ENCODE results near the gene ATXN10. TPM values are rescaled to one million over a fixed set of nuclear protein-coding genes. Genes with fewer than 3 reads are reported as not detected.

The ATXN10 gene
- total RNA-seq, 4 donors from 2014 or later, result 35.5 to 83.3 (median 51.1) TPM

DNA sequence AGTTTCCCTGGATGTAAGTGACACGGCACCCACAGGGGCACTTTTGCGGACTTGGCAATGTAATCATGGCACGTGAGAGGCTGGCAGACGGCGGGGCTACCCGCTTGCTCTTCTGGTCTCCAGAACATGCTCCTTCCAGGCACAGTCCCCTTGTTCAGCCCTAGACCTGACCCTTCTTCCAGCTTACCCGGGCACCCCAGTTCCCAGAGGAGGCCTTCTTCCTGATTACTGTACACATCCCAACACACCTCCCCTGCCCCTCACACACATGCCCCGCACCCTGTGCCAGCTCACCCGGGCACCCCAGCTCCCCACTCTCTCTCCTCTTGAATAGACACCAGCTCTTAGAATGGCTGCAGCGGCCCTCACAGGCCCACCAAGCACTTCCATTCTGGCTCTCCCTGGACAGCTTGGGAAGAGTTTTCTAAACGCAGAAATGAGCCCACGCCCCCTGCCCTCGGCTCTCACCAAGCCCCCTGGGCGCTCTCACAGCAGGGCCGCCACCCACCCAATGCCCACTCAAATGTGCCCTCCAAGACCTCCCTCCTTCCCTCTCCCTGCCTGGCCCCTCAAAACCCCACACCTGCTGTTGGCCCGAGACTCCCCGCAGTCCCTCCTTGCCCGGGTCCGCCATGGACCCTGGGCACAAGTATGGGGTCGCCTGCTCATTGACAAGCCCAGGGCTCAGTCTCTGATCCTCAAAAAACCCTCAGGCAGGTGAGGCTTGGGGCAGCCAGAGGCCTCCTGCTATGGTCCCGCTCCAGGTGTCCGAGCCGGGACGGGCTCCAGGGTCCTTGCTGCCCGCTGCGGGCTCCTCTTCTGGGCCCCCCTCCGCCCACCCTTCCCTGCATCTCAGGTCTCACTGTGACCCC is 216.8 kb downstream of the ATXN10 start:
- no peak for DNase-seq (ENCODE audit: low spot score in 2 of 2)
- H3K4me3 ChIP-seq (ENCODE audit: low read depth, poor library complexity, severe bottlenecking), result no peak overlapping the region
- 88 to 91% methylated on average over 27 of the region's 27 CpGs for WGBS, 2 donors
- TF ChIP-seq, protein P1, sequence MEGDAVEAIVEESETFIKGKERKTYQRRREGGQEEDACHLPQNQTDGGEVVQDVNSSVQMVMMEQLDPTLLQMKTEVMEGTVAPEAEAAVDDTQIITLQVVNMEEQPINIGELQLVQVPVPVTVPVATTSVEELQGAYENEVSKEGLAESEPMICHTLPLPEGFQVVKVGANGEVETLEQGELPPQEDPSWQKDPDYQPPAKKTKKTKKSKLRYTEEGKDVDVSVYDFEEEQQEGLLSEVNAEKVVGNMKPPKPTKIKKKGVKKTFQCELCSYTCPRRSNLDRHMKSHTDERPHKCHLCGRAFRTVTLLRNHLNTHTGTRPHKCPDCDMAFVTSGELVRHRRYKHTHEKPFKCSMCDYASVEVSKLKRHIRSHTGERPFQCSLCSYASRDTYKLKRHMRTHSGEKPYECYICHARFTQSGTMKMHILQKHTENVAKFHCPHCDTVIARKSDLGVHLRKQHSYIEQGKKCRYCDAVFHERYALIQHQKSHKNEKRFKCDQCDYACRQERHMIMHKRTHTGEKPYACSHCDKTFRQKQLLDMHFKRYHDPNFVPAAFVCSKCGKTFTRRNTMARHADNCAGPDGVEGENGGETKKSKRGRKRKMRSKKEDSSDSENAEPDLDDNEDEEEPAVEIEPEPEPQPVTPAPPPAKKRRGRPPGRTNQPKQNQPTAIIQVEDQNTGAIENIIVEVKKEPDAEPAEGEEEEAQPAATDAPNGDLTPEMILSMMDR (IDR thresholded peaks at IDR 0.05), result no peak
- TF ChIP-seq POLR2A (IDR thresholded peaks at IDR 0.05), result no peak
- intact Hi-C loops (cut with DNase I; ENCODE audit: low total_unique reads), result no loop called here

DNA sequence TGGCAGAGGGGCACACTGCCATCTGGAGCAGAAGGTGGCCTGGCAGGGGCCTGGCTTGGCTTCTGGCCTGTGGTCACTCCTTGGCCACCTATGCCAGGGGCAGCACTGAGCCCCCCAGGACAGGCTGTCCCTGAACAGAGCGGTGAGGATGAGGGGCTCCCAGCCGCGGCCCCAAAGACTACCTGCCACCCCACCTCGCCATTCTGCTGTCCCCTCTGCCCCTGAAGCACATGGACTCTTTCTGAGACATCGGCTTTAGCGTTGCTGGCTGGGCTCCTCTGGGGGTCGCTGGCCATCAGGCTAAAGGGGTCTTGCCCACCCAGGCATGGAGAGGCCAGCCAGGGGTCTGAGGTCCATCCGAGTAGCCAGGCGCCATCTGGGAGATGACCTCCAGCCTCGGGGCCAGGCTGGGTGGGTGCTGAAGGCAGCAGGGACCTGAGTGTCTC is 217.5 kb downstream of the ATXN10 start:
- 69 to 100% methylated on average over 2 to 6 of the region's 10 CpGs for WGBS, 2 donors
- TF ChIP-seq POLR2A (IDR thresholded peaks at IDR 0.05), result no peak
- TF ChIP-seq, protein P1 (IDR thresholded peaks at IDR 0.05), result no peak
- intact Hi-C loops (cut with DNase I; ENCODE audit: low total_unique reads), result no loop called here
- no peak overlapping the region for H3K4me3 ChIP-seq (ENCODE audit: low read depth, poor library complexity, severe bottlenecking)
- no peak for DNase-seq (ENCODE audit: low spot score in 2 of 2)

DNA sequence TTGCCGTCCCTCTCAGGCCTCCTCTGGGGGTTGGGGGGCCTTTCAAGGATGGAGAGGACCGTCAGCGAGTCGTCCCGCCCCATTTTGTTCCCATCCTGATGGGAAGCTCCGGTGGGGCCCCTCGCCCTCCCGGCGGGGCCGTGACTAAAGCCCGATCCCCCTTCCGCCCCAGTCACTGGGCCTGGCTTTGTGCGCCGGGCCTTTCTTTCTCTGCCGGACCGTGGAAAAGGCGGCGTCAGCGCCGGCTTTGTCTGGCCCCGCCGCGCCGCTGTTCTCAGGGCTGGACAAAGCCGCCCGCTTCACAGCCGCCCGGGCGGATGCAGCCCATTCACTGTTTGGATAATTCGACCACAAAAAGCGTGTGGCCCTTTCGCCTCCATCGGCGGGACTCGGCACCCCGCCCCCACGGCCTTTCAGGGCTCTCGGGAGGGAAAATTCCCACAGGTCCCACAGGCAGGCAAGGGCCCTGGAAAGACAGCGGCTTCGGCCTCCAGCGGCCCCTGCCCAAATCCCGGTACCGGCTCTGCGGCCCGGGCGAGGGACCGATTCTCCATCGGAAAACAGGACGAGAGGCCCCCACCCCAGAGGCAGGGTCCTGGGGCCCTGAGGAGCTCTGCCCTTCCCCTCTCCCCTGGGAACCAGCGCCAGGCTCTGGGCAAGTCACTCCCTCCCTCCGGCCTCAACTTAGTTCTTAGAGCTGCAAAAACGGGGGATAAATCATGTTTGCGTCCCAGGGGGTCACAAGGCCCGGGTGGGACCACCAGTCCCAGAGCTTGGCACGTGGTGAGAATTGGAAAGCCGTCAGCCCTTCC is 218.1 kb downstream of the ATXN10 start:
- no peak overlapping the region for H3K4me3 ChIP-seq (ENCODE audit: low read depth, poor library complexity, severe bottlenecking)
- intact Hi-C loops (cut with DNase I; ENCODE audit: low total_unique reads), result no loop called here
- 65 to 73% methylated on average over 43 to 50 of the region's 56 CpGs for WGBS, 2 donors
- TF ChIP-seq POLR2A (IDR thresholded peaks at IDR 0.05), result no peak
- TF ChIP-seq, protein P1 (IDR thresholded peaks at IDR 0.05), result no peak
- DNase-seq (ENCODE audit: low spot score in 2 of 2), result no peak

DNA sequence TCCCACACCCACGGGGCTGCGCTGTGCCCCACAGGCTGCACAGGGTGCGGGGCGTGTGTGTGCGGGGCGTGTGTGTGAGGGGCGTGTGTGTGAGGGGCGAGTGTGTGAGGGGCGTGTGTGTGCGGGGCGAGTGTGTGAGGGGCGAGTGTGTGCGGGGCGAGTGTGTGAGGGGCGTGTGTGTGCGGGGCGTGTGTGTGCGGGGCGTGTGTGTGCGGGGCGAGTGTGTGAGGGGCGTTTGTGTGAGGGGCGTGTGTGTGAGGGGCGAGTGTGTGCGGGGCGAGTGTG is 218.7 kb downstream of the ATXN10 start:
- DNase-seq (ENCODE audit: low spot score in 2 of 2), result no peak
- intact Hi-C loops (cut with DNase I; ENCODE audit: low total_unique reads), result no loop called here
- no peak overlapping the region for H3K4me3 ChIP-seq (ENCODE audit: low read depth, poor library complexity, severe bottlenecking)
- TF ChIP-seq POLR2A (IDR thresholded peaks at IDR 0.05), result no peak
- TF ChIP-seq, protein P1 (IDR thresholded peaks at IDR 0.05), result no peak
- WGBS, 2 donors, result 82 to 84% methylated on average over 20 to 25 of the region's 26 CpGs

DNA sequence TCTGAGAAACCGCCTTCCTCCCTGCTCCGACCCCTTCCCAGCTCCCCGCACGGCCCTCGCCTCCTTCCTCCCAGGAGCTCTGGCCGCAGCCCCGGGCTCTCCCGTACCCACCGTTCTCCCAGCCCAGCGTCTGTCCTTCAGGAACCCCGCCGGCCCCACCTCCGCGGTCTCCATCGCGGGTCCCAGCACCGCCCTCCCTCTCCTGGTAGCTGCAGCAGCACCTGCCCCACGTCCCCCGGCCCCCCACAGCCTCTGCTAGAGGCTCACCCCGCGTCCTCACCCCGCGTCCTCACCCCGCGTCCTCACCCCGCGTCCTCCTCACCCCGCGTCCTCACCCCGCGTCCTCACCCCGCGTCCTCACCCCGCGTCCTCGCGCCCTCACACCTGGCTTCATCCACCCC is 219.4 kb downstream of the ATXN10 start:
- no peak for DNase-seq (ENCODE audit: low spot score in 2 of 2)
- 69 to 81% methylated on average over 37 of the region's 37 CpGs for WGBS, 2 donors
- H3K4me3 ChIP-seq (ENCODE audit: low read depth, poor library complexity, severe bottlenecking), result no peak overlapping the region
- TF ChIP-seq, protein P1 (IDR thresholded peaks at IDR 0.05), result no peak
- TF ChIP-seq POLR2A (IDR thresholded peaks at IDR 0.05), result no peak
- intact Hi-C loops (cut with DNase I; ENCODE audit: low total_unique reads), result no loop called here

Measured in lower leg skin (tissue), 4 donors.